GF-D8 (cell line): ENCODE data around the gene ECI1.

ENCODE experiments used
- DNase-seq: peaks from one replicate; lab custom pipeline; 2025; lab: John Stamatoyannopoulos, UW

ECI1 gene

DNA sequence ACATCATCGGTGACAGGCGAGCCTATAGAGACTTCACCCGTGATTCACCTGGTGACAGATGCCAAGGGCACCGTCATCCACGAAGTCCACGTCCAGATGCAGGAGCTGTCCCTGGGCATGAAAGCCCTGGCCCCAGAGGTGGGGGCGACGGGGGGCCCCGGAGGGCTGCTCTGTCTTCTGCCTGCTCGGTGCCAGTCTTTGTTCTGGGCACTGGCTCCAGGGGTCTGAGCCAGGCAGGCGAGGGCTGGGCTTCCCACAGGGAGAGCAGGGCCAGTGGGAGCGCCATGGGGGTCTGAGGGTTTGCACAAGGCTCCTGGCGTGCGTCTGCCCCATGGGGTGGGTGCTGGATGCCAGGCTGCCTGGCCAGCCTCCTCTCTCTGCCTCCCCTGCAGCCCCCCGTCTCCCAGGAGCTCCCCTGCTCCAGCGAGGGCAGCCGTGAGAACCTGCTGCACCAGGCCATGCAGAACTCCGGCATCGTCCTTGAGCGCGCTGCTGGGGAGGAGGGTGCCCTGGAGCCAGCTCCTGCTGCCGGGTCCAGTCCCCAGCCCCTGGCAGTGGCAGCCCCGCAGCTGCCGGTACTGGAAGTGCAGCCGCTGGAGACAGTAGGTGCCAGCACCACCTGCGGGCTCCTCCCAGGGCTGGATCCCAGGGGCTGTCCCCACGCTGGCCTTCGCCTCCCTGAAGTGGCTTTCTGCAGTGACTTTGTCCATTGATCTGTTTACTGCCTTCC lies 18.2 kb downstream of the ECI1 start:
- DNase-seq: no peak

DNA sequence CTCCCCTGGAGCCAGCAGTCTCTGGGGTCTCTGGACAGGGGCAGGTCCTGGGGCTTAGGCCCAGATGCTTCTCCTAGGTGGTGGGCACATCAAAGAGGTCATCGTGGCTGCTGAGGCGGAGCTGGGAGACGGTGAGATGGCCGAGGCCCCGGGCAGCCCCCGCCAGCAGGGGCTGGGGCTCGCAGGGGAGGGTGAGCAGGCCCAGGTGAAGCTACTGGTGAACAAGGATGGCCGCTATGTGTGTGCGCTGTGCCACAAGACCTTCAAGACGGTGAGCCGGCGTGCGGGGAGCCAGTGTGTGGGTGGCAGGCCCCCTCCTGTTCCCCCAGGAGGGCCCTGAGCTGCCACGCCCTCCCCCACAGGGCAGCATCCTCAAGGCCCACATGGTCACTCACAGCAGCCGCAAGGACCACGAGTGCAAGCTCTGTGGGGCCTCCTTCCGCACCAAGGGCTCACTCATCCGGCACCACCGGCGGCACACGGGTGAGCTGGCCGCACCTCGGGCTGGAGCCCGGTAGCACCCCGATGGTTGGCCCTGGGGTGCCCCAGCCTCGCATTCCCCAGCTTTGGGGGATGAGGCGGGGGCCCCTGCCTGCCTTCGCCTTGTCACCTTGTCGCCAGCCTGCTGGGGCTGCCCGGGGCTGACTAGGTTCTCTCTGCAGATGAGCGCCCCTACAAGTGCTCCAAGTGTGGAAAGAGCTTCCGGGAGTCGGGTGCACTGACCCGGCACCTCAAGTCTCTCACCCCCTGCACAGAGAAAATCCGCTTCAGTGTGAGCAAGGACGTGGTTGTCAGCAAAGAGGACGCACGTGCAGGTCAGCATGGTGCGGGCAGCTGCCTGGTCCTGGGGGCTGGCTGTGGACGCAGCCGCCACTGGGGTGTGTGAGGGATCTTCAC lies 19.0 kb downstream of the ECI1 start:
- no peak for DNase-seq

DNA sequence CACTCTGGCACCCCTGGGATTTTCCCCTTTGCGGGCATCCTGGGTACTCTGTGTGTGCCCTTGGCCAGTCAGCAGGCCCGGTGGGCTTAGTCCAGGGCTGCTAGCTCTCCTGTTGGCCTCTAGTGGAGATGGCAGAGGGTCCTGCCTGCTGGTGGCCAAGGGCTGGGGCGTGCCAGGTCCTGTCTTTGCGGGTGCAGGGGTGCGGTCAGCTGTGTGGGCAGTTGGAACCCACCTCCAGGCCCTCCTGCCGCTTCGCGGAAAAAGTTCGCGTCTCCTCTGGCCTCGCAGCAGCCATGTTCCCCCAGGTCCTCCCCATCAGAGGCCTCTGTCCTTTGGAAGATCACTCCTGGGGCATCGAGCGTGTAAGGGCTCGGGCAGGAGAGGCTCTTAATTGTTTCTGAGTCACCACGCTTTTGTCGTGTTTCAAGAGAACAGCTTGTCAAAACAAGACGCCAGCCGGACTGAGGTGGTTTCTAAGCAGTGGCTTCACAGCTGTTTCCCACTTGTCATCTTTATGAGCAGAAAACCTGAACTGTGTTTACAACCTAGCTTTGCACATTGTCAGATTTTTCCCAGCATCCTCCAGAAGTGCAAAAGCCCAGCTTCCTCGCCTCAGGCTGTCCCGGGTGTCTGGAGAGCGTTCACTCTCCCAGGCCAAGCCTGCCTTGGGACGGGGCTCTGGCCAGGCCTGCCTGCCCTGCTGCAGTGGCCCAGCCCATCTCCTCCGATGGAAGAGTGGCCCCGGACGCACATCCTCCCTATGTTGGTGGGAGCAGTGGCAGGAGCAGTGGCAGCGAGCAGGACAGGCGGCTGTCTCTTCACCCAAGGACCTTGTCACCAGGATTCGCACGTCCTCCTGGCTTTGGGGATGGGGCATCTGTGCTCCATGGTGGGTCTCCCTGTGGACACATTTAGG lies 20.1 kb downstream of the ECI1 start:
- DNase-seq: no peak

DNA sequence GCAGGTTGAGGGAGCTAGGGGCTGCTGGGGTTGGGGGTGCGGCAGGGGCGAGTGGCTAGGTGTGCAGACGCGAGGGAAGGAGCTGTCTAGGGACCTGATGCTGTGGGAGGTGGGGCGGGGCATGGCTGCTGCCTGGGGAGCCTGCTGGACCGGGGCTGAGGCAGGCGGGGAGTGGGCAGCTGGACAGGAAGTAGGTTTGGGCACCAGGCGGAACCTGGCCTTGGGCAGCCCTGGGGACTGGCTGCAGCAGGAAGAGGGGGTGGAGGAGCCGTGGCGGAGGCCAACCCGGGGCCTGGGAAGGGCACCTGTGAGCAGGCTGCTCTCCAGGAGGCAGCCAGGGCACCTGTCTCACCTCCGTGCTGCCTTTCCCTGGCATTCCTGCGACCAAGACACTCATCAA lies 21.0 kb downstream of the ECI1 start:
- DNase-seq: no peak

DNA sequence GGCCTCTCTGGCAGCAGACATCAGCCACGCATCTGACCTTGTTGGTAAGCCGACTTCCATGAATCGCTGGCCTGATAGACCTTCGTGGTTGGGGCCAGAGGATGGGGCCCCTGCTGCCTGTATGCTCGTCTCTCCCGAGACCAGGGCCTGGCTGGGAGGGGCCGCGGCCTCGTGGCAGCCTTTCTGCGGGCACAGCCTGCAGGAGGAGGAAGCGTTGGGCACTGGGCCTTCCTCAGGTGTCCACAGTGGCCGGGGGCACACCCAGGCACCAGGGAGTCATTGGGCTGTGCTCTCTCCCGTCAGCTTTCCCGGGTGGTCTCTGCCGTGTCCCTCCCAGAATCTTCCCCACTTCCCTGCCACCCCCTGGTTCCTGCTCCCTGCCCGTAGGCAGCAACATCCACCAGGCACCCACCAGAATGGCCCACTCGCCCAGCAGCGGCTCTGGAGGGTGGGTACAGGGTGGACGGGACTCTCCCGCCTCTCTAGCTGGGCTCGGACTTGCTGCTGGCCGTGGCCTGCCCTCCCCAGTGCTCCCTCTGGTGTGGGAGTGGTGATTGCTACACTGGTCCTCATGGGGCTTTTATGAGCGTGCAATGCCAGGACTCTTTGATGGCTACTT lies 21.6 kb downstream of the ECI1 start:
- DNase-seq: no peak

DNA sequence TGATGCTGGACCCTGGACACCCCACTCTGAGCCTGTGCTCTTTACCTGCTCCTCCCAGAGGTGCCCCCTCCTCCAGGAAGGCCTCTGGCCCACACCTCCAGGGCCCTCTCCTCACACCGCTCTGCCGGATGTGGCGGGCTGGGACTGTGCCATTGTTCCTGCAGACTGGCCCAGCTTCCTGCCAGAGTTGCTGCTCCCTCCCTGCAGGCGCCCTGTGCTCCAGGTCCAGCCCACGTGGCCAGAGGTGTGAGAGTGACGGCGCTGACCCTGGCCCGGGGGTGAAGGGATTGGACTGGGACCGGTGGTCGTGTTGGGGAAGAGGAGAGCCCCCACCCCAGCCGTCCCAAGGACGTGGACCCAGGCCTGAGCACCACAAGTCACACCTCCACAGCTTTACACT lies 22.3 kb downstream of the ECI1 start:
- no peak for DNase-seq

DNA sequence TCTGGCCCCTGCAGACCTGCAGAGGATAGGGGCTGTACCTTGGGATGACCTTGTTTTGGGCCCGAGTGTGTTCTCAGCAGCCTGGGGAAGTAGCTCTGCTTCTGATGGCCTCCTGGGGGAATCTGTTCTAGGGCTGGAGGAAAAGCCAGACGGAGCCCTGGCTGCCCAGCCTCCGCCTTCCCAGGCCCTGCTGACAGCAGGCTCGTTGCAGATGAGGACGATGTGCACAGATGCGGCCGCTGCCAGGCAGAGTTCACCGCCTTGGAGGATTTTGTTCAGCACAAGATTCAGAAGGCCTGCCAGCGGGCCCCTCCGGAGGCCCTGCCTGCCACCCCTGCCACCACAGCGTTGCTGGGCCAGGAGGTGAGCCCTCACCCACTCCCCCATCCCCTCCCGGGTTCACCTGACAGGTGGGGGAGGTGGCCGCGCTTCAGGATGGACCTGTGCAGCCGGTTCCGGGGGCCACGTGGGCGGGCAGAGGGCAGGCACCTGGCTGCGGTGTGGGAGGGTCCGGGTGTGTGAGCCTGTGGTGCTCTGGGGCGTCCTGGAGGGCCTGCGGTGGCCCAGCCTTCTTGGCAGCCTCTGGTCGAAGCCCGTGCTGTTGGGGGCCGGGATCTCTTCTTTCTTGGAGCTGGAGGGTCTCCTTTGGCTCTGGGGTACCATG lies 23.1 kb downstream of the ECI1 start:
- no peak for DNase-seq

DNA sequence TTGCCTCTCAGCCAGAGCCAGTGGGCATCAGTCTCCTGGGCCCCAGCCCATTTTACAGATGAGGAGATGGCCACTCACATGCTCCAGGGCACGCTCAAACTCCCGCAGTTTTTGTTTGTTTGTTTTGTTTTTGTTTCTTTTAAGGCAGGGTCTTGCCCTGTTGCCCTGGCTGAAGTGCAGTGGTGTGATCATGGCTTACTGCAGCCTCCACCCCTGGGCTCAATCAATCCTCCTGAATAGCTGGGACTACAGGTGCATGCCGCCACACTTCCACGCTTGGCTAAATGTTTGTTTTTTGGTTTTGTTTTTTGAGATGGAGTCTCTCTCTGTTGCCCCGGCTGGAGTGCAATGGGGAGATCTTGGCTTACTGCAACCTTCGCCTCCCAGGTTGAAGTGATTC lies 24.5 kb downstream of the ECI1 start:
- no peak for DNase-seq

DNA sequence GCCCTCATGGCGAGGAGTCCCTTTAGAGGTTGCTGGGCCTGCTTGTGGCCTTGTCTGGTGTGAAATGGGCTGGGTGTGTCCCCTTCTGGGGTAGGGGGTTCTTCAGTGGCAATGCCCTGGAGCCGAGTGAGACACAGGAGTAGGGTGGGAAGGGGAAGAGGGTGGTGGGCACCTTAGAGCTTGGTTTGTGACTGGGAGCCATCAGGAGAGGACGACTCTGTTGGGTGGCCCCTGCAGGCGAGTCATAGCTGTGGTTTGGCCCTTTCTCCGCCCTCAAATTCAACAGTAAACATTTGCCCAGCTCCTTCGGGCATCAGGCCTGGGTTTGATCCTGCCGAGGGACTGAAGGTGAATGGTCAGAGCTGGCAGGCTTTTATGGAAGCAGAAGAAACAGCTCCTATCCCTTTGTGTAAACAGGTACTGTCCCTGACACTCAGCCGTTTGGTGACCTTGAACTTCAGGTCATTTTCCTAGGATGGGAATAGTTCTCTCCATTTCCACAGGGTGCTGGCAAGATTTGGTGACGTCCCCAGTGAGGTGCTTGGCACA lies 25.1 kb downstream of the ECI1 start:
- no peak for DNase-seq

DNA sequence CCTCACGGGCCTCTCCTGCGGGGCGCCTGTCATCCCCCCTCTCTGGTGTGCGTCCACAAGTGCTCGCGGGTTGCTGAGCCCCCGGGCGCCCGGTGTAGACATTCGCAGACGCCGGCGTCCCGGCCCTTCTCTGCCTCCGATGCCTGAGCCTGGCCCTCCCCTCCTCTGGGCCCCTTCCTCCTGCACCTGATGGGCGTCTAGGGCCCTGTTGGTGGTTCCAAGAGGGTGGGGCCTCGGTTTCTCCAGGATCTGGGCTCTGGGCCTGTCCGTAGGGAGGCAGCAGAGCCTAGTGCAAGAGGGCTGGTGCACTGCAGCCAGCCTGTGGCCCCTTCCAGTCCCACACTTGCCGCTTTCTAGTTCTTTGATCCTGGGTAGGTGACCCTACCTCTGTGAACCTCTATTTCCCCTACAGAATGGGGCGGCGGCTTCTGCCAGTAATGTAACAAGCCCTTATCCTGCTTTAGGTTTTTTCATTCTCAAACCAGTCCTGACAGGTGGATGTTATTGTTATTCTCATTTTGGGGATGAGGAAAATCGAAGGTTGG lies 27.4 kb downstream of the ECI1 start:
- no peak for DNase-seq

DNA sequence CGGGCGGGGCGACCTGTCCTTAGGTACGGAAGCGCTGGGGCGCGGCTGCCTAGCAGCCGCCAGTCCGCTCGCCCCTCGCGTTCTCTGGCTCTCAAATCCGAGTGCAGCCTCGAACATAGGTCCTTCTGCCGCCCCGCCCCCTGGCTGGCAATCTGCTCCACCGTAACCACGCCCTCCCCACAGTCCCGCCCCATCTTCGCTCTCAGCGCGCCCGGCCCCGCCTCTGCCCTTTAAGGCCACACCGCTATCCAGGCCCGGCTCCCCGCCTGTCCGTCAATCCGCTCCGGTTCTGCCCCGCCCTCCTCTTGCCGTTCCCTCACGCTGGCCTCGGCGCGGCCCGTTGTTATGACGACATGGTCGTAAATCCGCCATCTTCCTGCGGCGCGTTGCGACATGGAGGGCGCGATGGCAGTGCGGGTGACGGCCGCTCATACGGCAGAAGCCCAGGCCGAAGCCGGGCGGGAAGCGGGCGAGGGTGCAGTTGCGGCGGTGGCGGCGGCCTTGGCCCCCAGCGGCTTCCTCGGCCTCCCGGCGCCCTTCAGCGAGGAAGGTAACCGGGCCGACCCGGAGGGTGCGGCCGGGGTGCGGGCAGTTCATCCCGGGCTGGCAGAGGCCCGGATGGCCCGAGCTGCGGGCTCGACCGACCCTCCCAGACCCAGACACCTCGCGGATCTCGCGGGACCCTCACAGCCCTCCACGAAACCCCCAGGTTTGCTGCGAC lies 28.0 kb downstream of the ECI1 start, which contains the start of gene E4F1:
Gene E4F1, plus strand, starts transcription at position 371 of the 721 bp plus-strand sequence. Its CDS starts 23 bp downstream, at position 394.
- peak; percentile 97 for DNase-seq

DNA sequence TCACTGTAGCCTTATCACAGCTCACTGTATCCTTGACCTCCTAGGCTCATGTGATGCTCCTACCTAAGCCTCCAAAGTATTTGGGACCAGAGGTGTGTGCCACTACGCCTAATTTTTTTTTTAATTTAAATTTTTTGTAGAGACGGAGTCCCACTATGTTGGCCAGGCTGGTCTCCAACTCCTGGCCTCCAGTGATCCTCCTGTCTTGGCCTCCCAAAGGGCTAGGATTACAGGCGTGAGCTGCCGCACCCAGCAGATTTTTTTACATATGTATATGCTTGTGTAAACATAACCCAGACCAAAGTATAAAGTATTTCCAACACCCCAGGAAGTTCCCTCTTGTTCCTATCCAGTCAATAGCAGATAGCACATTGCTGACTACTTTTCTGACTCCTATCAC lies 35.1 kb downstream of the ECI1 start:
- DNase-seq: no peak

DNA sequence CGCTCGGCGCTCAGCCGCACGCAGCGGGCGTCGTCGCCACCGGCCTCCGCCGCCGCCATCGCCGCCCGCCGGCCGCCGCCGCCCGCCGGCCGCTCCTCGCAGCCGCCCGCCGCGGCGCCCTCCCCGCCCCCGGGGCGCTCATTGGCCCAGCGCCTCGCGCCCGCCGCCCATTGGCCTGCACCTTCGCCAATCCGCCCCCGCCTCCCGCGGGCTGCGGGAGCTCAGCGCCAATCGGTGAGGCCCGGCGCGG lies 36.7 kb downstream of the ECI1 start, which contains the start of gene PGP:
Gene PGP, minus strand, starts transcription at position 122 of the 250 bp plus-strand sequence. Its CDS starts 63 bp downstream, at position 59.
- DNase-seq: no peak

DNA sequence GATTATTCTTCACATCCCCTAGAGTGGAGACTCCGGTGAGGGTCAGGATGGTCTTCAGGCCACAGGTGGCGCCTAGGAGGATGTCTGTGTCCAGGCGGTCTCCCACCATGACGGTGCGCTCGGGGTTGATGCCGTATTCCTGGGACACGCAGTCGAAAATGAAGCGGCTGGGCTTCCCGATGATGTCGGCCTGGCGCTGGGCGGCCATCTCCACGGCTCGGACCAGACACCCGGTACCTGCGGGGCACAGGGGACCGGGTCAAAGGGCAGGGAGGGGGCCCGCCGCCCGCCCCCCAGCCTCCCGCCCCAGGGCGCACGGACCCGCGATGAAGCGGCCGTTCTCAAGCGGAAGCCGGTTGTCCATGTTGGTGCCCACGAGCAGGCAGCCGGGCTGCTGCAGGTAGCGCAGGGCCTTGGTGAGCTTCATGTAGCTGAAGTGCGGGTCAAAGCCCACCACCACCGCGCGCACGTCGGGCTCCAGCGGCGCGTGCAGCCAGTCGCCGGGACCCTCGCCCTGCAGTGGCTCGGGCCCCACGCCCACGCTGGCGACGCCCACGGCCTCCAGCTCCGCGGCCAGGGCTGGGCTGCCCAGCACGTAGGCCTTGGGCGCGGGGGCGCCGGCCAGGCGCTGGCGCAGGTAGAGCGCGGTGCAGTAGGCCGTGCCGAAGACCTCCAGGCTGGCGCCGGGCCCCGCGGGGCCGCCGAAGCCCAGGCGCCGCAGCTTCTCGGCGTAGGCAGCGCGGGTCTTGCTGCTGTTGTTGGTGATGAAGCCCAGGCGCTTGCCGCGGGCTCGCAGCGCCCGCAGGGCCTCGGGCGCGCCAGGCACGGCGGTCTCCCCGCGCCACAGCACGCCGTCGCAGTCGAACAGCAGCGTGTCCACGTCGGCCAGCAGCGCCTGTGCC lies 37.3 kb downstream of the ECI1 start:
- no peak for DNase-seq

DNA sequence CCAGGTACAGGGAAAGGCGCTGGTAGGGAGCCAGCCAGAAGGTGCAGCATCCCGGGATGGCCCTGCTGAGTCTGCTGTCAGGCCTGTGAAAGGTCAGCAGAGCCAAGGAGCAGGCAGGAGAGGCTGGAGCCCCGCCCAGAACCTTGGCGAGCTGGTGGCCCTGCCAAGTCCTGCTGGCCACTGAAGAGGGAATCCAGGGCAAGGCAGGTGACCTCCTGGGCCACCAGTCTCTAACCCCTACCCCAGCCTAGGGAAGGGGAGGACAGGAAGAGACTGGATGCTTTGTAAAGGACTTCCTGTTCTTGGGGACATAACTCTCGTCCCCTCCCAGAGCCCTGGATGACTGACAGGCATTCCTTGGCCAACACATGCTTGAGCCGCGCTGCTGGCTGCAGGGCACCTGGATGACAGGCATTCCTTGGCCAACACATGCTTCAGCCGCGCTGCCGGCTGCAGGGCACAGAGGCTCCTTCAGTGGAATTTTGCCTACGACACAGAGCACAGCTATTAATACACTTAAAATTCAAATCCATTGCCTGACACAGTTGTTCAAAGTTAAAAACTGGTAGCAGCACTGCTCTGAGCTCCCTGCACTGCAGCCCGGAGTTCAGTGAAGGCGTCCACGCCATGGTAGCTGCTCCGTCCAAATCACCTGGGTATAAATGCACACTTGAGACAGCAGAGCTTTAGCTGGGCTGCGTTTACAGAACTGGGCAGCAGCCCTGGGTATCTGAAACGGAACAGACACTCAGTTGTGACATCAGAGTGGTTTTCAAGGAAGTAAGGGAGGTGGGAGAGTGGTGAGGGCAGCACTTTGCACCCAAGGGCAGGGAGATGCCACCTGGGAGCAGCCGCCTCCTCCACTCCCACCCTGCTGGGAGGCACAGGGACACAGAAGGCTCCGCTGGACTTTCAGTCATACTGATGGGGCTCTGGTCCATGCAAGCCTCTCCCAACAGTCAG lies 38.7 kb downstream of the ECI1 start:
- peak; percentile 67 for DNase-seq

DNA sequence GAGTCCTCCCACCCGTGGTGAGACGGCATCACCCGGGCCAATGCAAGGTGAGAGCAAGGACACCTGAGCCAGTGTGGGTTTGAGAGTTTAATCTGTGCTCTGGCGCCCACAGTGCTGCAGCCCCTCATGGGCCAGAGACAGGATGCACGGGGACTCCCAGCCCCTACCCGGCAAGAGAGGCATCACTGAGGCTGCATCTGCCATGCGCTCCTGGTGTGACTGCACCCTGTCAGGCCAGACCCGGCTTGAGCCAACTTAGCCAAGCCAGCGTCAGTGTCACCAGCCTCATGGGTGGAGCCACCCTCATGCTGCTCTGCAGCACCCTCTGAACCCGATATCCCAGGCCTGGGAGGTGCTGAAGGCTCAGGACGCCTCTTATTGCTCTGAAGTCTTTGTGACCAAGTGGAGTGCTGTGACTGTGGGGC lies 39.5 kb downstream of the ECI1 start:
- DNase-seq: no peak
